Liver (tissue), 9 donors: ENCODE measurements around the gene TMEM115. TPM values are rescaled to one million over a fixed set of nuclear protein-coding genes. Genes with fewer than 3 reads are reported as not detected.

ENCODE experiments used
- DNase-seq: peaks from one replicate; pipeline ENCODE4 v3.0.0-alpha.2; 2017; ENCODE audit warnings: low spot score
- H3K27ac ChIP-seq, 2 donors: one replicate each; pipeline ENCODE4 v1.7.0; 2013; ENCODE audit warnings: inconsistent platforms in 2 of 2, low read length in 2 of 2, control low read depth in 1 of 2, low read depth in 1 of 2, mild to moderate bottlenecking in 1 of 2
- H3K27me3 ChIP-seq, 4 donors: one replicate each; pipeline versions ENCODE4 v1.6.1 to v1.7.0; 2013; ENCODE audit warnings: low read length in 3 of 4, inconsistent platforms in 1 of 4, mild to moderate bottlenecking in 1 of 4, moderate library complexity in 1 of 4; ENCODE audit not compliant: control insufficient read depth in 4 of 4, insufficient read depth in 4 of 4
- H3K36me3 ChIP-seq, 4 donors: one replicate each; pipeline versions ENCODE4 v1.6.1 to v1.7.0; 2013; ENCODE audit warnings: low read length in 3 of 4, mild to moderate bottlenecking in 3 of 4, low read depth in 1 of 4, moderate library complexity in 1 of 4; ENCODE audit not compliant: control insufficient read depth in 4 of 4, insufficient read depth in 3 of 4
- H3K4me1 ChIP-seq, 4 donors: one replicate each; pipeline versions ENCODE4 v1.6.1 to v1.7.0; 2013; ENCODE audit warnings: low read length in 3 of 4, mild to moderate bottlenecking in 3 of 4, moderate library complexity in 1 of 4; ENCODE audit not compliant: control insufficient read depth in 4 of 4, insufficient read depth in 4 of 4
- H3K4me3 ChIP-seq, 3 donors: one replicate each; pipeline versions ENCODE4 v1.6.1 to v1.7.0; 2013; ENCODE audit warnings: low read length in 3 of 3, control low read depth in 1 of 3, low read depth in 1 of 3, mild to moderate bottlenecking in 1 of 3
- H3K9ac ChIP-seq, 2 donors: one replicate each; pipeline ENCODE4 v1.7.0; 2013; ENCODE audit warnings: low read length in 2 of 2, mild to moderate bottlenecking in 2 of 2, moderate library complexity in 2 of 2, control low read depth in 1 of 2, low read depth in 1 of 2
- H3K9me3 ChIP-seq, 4 donors: one replicate each; pipeline versions ENCODE4 v1.6.1 to v1.7.0; 2013; ENCODE audit warnings: low read length in 3 of 4; ENCODE audit not compliant: control insufficient read depth in 4 of 4
- CTCF ChIP-seq: fragments of 150-350 bp; IDR thresholded peaks from 2 replicates; pipeline ENCODE4 v1.5.1; 2017; ENCODE audit warnings: improper control_type of control experiment, low read depth, low read length; ENCODE audit not compliant: missing input control
- EGR1 ChIP-seq, 2 donors: IDR thresholded peaks; 2 replicates each; pipeline ENCODE4 v1.6.1; 2016 to 2018; ENCODE audit warnings: antibody characterized with exemption in 2 of 2, low read depth in 2 of 2
- FOXA1 ChIP-seq: IDR thresholded peaks from 2 replicates; pipeline ENCODE4 v1.6.1; 2016; ENCODE audit warnings: antibody characterized with exemption
- FOXA2 ChIP-seq: IDR thresholded peaks from 2 replicates; pipeline ENCODE4 v1.6.1; 2016; ENCODE audit warnings: antibody characterized with exemption
- HNF4A ChIP-seq, 2 donors: conservative IDR thresholded peaks; 2 replicates each; pipeline ENCODE4 v1.6.1; 2016; ENCODE audit warnings: antibody characterized with exemption in 2 of 2, mild to moderate bottlenecking in 2 of 2
- HNF4G ChIP-seq: IDR thresholded peaks from 2 replicates; pipeline ENCODE4 v1.6.1; 2016; ENCODE audit warnings: antibody characterized with exemption
- JUND ChIP-seq, 2 donors: IDR thresholded peaks; 2 replicates each; pipeline ENCODE4 v1.6.1; 2016; ENCODE audit warnings: antibody characterized with exemption in 2 of 2
- RAD21 ChIP-seq, 2 donors: IDR thresholded peaks; 2 replicates each; pipeline ENCODE4 v1.6.1; 2016; ENCODE audit warnings: antibody characterized with exemption in 2 of 2, mild to moderate bottlenecking in 2 of 2
- RXRA ChIP-seq, 2 donors: IDR thresholded peaks; 2 replicates each; pipeline ENCODE4 v1.6.1; 2017 to 2018; ENCODE audit warnings: antibody characterized with exemption in 2 of 2, mild to moderate bottlenecking in 1 of 2
- SP1 ChIP-seq: IDR thresholded peaks from 2 replicates; pipeline ENCODE4 v1.6.1; 2018; ENCODE audit warnings: antibody characterized with exemption, mild to moderate bottlenecking
- YY1 ChIP-seq: IDR thresholded peaks from 2 replicates; pipeline ENCODE4 v1.6.1; 2016; ENCODE audit warnings: antibody characterized with exemption, mild to moderate bottlenecking
- WGBS: extraction: QIAGEN DNeasy Blood & Tissue Kit; methylation state at CpG from one replicate; pipeline ENCODE4 v1.1.7; 2013; 5-methylcytosine and 5-hydroxymethylcytosine counted together
- polyA plus RNA-seq, 2 donors: library from polyadenylated mRNA; stranded (reverse) in 1 of 2; unstranded in 1 of 2; fragments of 200-250 nt in 1 of 2; fragments of >200 nt in 1 of 2; fragmentation: Nextera tagmentation in 1 of 2; extraction: Ambion mirVana in 1 of 2; gene quantifications; one replicate each; pipeline versions ENCODE4 v1.2.1 to v1.2.3, GENCODE V29; 2013 to 2015
- total RNA-seq, 2 donors: library from RNA; depleted of rRNA; stranded (reverse); fragments of >200 nt; gene quantifications; one replicate each; pipeline ENCODE4 v1.2.3, GENCODE V29; 2014
- TF ChIP-seq, protein P1 (sequence below): IDR thresholded peaks from 2 replicates; pipeline ENCODE4 v1.6.1; 2016; ENCODE audit warnings: antibody characterized with exemption
- donor health status: healthy.
- donor health status: healthy.
- donor health status: healthy.
- donor health status: healthy.
- donor health status: healthy.

Gene TMEM115
- total and polyA plus RNA-seq, 4 donors, result 18.6 to 23.0 (median 19.8) TPM

GRCh38 chr3:50345586-50346234 is 13.6 kb downstream of the TMEM115 start, which contains the start of gene ZMYND10:
ZMYND10 (minus strand) TSS chr3:50345732; CDS start chr3:50345579, 153 bp downstream.
- TF ChIP-seq HNF4A (conservative IDR thresholded peaks at IDR 0.05), result no peak
- no peak for TF ChIP-seq FOXA1
- TF ChIP-seq, protein P1, sequence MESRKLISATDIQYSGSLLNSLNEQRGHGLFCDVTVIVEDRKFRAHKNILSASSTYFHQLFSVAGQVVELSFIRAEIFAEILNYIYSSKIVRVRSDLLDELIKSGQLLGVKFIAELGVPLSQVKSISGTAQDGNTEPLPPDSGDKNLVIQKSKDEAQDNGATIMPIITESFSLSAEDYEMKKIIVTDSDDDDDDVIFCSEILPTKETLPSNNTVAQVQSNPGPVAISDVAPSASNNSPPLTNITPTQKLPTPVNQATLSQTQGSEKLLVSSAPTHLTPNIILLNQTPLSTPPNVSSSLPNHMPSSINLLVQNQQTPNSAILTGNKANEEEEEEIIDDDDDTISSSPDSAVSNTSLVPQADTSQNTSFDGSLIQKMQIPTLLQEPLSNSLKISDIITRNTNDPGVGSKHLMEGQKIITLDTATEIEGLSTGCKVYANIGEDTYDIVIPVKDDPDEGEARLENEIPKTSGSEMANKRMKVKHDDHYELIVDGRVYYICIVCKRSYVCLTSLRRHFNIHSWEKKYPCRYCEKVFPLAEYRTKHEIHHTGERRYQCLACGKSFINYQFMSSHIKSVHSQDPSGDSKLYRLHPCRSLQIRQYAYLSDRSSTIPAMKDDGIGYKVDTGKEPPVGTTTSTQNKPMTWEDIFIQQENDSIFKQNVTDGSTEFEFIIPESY, result no peak
- H3K27ac ChIP-seq, result no peak within 1 kb of the TSS
- H3K4me3 ChIP-seq, result peak within 1 kb of the TSS in 1 of 3 donors; percentile 23
- H3K9me3 ChIP-seq, result no peaks in the 10 kb centered on the region
- no peaks in the 10 kb centered on the region for H3K27me3 ChIP-seq
- H3K9ac ChIP-seq, result no peak within 1 kb of the TSS
- DNase-seq, result peak; percentile 80
- 18% methylated on average over 45 of the region's 45 CpGs for WGBS
- H3K36me3 ChIP-seq, result peaks cover 0 to 9% (median 0%) of the 10 kb centered on the region in 4 donors
- peaks cover 13 to 40% (median 25%) of the 10 kb centered on the region in 4 donors for H3K4me1 ChIP-seq

DNA sequence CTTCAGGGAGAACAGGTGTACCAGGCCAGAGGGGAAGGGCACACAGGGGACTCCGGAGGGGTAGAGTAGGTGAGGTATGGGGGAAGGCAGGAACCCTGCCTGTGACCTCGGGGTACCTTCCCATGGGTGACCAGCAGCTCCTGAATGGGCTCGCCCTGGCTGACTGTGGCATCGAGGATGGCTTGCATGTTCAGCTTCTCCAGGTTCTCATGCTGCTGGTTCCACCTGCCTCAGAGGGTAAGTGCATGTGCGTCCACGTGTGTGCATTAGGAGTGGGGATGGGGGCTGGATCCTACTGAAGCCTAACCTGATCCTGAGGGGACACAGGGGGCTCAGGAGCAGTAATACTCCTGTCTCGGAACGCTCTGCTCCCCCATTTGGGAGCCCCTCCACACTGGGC is 14.3 kb downstream of the TMEM115 start:
- Histone ChIP-seq H3K36me3 (peaks cover 0 to 9% (median 0%) of the 10 kb centered on the region in 4 donors), H3K4me3 (no peak overlapping the region), H3K4me1 (peaks cover 13 to 36% (median 21%) of the 10 kb centered on the region in 4 donors), H3K9ac (no peak overlapping the region), H3K27me3 (no peaks in the 10 kb centered on the region), H3K27ac (no peak overlapping the region), H3K9me3 (no peaks in the 10 kb centered on the region)
- no peak for TF ChIP-seq RAD21 (IDR thresholded peaks at IDR 0.05)
- TF ChIP-seq CTCF, result no peak
- TF ChIP-seq FOXA1, result no peak
- no peak for TF ChIP-seq RXRA (IDR thresholded peaks at IDR 0.05)
- WGBS, result 82% methylated on average over 8 of the region's 8 CpGs
- no peak for DNase-seq

GRCh38 chr3:50342813-50343633 is 16.3 kb downstream of the TMEM115 start:
- no peak for DNase-seq
- H3K27ac ChIP-seq, result no peak overlapping the region
- peaks cover 0 to 3% (median 0%) of the 10 kb centered on the region in 4 donors for H3K36me3 ChIP-seq
- TF ChIP-seq RAD21 (IDR thresholded peaks at IDR 0.05) (no peak), FOXA1 (no peak), YY1 (no peak), SP1 (no peak), JUND (IDR thresholded peaks at IDR 0.05) (no peak), RXRA (IDR thresholded peaks at IDR 0.05) (no peak), HNF4G (no peak), FOXA2 (no peak), EGR1 (IDR thresholded peaks at IDR 0.05; ENCODE audit: low read depth in 2 of 2) (no peak)
- 91% methylated on average over 13 of the region's 13 CpGs for whole genome bisulfite sequencing
- H3K9me3 ChIP-seq, result no peaks in the 10 kb centered on the region
- H3K4me1 ChIP-seq, result peaks cover 9 to 28% (median 12%) of the 10 kb centered on the region in 4 donors
- H3K9ac ChIP-seq, result no peak overlapping the region
- no peak overlapping the region for H3K4me3 ChIP-seq
- no peaks in the 10 kb centered on the region for H3K27me3 ChIP-seq
